ENCODE data around the gene COG3.

DNA sequence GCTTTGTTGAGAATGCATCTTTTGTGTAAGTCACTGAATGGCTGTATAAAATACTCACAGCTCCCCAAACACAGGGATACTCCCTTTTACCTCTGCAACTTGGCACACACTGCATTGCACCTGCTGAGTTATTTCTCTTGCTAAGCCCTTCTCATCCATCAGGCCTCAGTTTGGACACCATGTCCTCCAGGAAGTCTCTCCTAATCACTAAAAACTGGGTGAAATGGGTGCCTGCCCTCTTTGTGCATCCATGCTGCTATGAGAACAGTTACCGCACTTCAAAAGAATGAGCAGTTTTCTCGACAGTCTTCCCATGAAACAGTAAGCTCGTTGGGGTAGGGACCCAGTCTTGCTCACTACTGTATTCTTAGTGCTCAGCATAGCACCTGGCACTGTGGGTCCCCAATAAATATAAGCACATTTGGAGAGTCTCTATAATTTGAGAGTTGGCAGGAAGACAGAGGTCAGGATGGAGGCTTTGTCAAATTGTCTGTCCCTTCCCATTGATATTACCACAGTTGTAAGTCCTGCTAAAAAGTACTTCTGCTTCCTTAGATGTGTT lies 41.9 kb upstream of the COG3 start:
- TF ChIP-seq POLR2A (IDR thresholded peaks at IDR 0.05; ENCODE audit: low read depth, low read length), result no peak
- TF ChIP-seq, protein P1, sequence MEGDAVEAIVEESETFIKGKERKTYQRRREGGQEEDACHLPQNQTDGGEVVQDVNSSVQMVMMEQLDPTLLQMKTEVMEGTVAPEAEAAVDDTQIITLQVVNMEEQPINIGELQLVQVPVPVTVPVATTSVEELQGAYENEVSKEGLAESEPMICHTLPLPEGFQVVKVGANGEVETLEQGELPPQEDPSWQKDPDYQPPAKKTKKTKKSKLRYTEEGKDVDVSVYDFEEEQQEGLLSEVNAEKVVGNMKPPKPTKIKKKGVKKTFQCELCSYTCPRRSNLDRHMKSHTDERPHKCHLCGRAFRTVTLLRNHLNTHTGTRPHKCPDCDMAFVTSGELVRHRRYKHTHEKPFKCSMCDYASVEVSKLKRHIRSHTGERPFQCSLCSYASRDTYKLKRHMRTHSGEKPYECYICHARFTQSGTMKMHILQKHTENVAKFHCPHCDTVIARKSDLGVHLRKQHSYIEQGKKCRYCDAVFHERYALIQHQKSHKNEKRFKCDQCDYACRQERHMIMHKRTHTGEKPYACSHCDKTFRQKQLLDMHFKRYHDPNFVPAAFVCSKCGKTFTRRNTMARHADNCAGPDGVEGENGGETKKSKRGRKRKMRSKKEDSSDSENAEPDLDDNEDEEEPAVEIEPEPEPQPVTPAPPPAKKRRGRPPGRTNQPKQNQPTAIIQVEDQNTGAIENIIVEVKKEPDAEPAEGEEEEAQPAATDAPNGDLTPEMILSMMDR (IDR thresholded peaks at IDR 0.05; ENCODE audit: extremely low read depth in 1 of 2, insufficient read depth in 1 of 2, low read depth in 1 of 2, low read length in 2 of 2), result no peak
